Glutamatergic neuron (in vitro differentiated cells): Measurements from ENCODE around the gene SPO11. TPM values are rescaled to one million over a fixed set of nuclear protein-coding genes. Genes with fewer than 3 reads are reported as not detected.

Experiments used
- DNase-seq: peaks from one replicate; pipeline ENCODE4 v3.0.0; 2022
- H3K27ac Mint-ChIP-seq: one replicate; pipeline ENCODE4 v1.8.0; 2020; ENCODE audit warnings: mild to moderate bottlenecking, mixed read lengths, inconsistent platforms; ENCODE audit not compliant: unreplicated experiment
- H3K27me3 Mint-ChIP-seq: one replicate; pipeline ENCODE4 v1.8.0; 2020; ENCODE audit warnings: mild to moderate bottlenecking, moderate library complexity, mixed read lengths, inconsistent platforms; ENCODE audit not compliant: unreplicated experiment
- H3K36me3 Mint-ChIP-seq: one replicate; pipeline ENCODE4 v1.8.0; 2020; ENCODE audit warnings: mild to moderate bottlenecking, mixed read lengths, inconsistent platforms; ENCODE audit not compliant: unreplicated experiment
- H3K4me1 Mint-ChIP-seq: one replicate; pipeline ENCODE4 v1.8.0; 2020; ENCODE audit warnings: mild to moderate bottlenecking, low read depth, mixed read lengths, inconsistent platforms; ENCODE audit not compliant: unreplicated experiment
- H3K4me3 Mint-ChIP-seq: one replicate; pipeline ENCODE4 v1.8.0; 2020; ENCODE audit warnings: mild to moderate bottlenecking, mixed read lengths, inconsistent platforms; ENCODE audit not compliant: unreplicated experiment
- H3K9me3 Mint-ChIP-seq: one replicate; pipeline ENCODE4 v1.8.0; 2020; ENCODE audit warnings: mild to moderate bottlenecking, moderate library complexity, mixed read lengths, inconsistent platforms; ENCODE audit not compliant: unreplicated experiment
- total RNA-seq: library from RNA; stranded (reverse); fragmentation: NEBNext Ultra II Directional; extraction: Animal tissue kit (Norgen Biotek cat#: 25700); gene quantifications from one replicate; pipeline ENCODE4 v1.2.1, GENCODE V29; 2021; ENCODE audit not compliant: unreplicated experiment
- TF ChIP-seq, protein P1 (sequence below): fragments of 200-600 bp; sonication (generic); IDR thresholded peaks from one replicate; pipeline ENCODE4 v1.5.0; 2021; ENCODE audit not compliant: partially characterized antibody, unreplicated experiment

Gene SPO11
- total RNA-seq, 1 donor from 2014 or later = not detected

DNA sequence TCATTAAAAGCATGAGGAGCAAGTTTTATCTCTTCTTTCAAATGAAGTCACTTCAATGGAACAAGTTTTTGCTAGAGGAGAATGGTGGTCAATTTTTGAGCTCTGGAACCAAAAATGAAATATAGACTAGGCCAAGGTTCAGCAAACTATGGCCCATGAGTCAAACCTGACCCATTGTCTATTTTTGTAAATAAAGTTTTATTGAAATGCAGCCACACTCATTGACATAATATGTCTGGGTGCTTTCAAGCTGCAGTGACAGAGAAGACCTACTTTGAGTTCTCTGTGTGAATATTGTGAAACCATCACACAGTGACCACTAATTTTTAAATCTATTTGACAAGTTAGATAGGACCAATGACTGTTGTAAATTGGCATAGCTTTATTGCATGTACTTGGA lies 34.8 kb downstream of the SPO11 start:
- TF ChIP-seq, protein P1, sequence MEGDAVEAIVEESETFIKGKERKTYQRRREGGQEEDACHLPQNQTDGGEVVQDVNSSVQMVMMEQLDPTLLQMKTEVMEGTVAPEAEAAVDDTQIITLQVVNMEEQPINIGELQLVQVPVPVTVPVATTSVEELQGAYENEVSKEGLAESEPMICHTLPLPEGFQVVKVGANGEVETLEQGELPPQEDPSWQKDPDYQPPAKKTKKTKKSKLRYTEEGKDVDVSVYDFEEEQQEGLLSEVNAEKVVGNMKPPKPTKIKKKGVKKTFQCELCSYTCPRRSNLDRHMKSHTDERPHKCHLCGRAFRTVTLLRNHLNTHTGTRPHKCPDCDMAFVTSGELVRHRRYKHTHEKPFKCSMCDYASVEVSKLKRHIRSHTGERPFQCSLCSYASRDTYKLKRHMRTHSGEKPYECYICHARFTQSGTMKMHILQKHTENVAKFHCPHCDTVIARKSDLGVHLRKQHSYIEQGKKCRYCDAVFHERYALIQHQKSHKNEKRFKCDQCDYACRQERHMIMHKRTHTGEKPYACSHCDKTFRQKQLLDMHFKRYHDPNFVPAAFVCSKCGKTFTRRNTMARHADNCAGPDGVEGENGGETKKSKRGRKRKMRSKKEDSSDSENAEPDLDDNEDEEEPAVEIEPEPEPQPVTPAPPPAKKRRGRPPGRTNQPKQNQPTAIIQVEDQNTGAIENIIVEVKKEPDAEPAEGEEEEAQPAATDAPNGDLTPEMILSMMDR = no peak
- Mint-ChIP-seq H3K4me3 (no peak overlapping the region), H3K4me1 (peaks cover 6% of the 10 kb centered on the region), H3K27me3 (peaks cover 2% of the 10 kb centered on the region), H3K9me3 (peaks cover 2% of the 10 kb centered on the region), H3K36me3 (peaks cover 6% of the 10 kb centered on the region), H3K27ac (no peak overlapping the region)
- DNase-seq = no peak

DNA sequence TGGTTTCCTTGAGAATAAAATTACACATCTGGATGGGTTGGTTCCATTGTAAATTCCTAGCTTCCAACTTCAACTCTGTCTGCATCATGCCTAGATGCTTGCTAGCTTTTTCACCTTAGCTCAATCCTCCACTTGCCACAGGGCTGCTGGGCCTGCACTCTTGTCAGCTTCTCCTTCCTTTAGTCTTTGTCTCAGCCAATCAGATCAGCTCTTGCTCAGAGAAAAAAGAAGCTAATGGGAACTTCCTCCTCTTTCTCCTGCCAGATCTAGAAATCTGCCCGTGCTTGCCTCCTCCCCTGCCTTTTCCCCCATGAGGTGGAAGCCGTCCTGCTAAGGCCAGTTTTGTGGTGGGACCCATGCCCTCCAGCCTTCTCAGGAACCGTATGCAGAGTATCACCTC lies 40.0 kb downstream of the SPO11 start:
- TF ChIP-seq, protein P1 = no peak
- H3K36me3 Mint-ChIP-seq = no peaks in the 10 kb centered on the region

DNA sequence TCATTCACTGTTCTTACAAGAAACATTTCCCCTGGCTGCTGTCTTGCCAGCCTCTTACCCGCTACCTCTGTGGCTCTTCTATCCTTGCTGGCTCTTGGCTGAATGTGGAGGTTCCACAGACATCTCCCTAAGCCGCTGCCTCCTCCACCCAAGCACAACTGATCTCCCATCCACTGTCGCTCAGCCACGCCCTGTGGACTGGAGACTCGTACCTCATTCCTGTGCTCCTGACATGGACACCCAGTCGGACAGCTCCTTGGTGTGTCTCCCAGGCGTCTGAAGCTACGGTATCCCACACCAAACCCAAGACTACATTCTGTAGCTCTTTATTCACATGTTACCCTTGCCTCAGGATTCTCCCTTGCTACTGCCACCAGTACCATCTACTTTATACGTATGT lies 40.7 kb downstream of the SPO11 start:
- H3K4me1 Mint-ChIP-seq = peaks cover 6% of the 10 kb centered on the region
- TF ChIP-seq, protein P1 = no peak
- H3K27me3 Mint-ChIP-seq = no peaks in the 10 kb centered on the region
- H3K27ac Mint-ChIP-seq = no peak overlapping the region
- H3K36me3 Mint-ChIP-seq = no peaks in the 10 kb centered on the region
- no peak overlapping the region for H3K4me3 Mint-ChIP-seq
- no peak for DNase-seq
- no peaks in the 10 kb centered on the region for H3K9me3 Mint-ChIP-seq

More for the DNA sequence above, 40.0 kb downstream of the SPO11 start:
- DNase-seq = no peak
- Mint-ChIP-seq H3K9me3 (no peaks in the 10 kb centered on the region), H3K4me1 (peaks cover 6% of the 10 kb centered on the region), H3K27me3 (no peaks in the 10 kb centered on the region), H3K27ac (no peak overlapping the region), H3K4me3 (no peak overlapping the region)

DNA sequence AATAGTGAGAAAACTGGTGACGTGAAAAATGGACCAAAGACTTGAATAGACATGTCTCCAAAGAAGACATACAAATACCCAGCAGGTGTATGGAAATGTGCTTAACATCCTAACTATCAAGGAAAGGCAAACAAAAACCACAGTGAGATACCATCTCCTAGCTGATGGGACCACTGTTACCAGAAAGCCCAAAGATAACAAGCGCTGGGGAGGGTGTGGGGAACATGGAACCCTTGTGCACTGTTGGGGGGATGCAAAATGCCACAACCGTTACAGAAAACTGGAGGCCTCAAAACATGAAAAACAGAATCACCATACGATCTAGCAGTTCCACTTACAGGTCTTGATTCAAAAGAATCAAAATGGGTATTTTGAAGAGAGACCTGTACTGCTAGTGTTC lies 41.8 kb downstream of the SPO11 start:
- H3K9me3 Mint-ChIP-seq = no peaks in the 10 kb centered on the region
- H3K36me3 Mint-ChIP-seq = no peaks in the 10 kb centered on the region
- H3K27ac Mint-ChIP-seq = no peak overlapping the region
- no peak overlapping the region for H3K4me3 Mint-ChIP-seq
- peaks cover under 1% of the 10 kb centered on the region for H3K4me1 Mint-ChIP-seq
- TF ChIP-seq, protein P1 = no peak
- DNase-seq = no peak
- no peaks in the 10 kb centered on the region for H3K27me3 Mint-ChIP-seq

DNA sequence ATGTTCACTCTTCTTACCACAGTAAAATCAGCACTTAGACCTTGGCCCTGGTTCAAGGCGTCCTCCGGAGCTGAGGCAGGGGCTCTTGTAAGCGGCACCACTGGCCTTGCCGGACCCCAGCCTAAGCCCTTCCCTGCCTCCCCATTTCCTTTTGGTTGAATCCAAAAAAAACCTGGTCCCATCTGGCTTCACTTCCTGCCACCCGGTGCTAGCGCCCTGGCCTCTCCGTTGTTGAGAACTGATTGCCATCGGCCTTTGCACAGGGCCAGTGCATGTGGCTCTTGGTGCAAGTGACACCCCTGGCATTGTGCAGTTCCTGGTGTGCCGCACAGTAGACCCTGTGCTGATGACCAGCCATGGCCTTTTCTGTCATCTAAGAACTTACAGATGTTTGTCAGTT lies 42.6 kb downstream of the SPO11 start:
- no peaks in the 10 kb centered on the region for H3K4me1 Mint-ChIP-seq

More for the DNA sequence above, 42.6 kb downstream of the SPO11 start:
- H3K27ac Mint-ChIP-seq = no peak overlapping the region
- DNase-seq = no peak
- H3K36me3 Mint-ChIP-seq = no peaks in the 10 kb centered on the region
- H3K4me3 Mint-ChIP-seq = no peak overlapping the region
- H3K27me3 Mint-ChIP-seq = no peaks in the 10 kb centered on the region
- H3K9me3 Mint-ChIP-seq = no peaks in the 10 kb centered on the region
- TF ChIP-seq, protein P1 = no peak
